GM06990 (cell line): ENCODE data around the gene MEGF6.

Experiments
- DNase-seq: peaks from one replicate; pipeline ENCODE4 v3.0.0-alpha.2; 2011; ENCODE audit not compliant: insufficient read length; ENCODE audit errors: extremely low read depth
- H3K27me3 ChIP-seq: replicated peaks from 2 replicates; pipeline ENCODE4 v1.6.0; 2011; ENCODE audit warnings: low read length; ENCODE audit not compliant: control insufficient read depth, insufficient read depth
- H3K36me3 ChIP-seq: 2 replicates; pipeline ENCODE4 v1.5.1; 2011; ENCODE audit warnings: low read length; ENCODE audit not compliant: control insufficient read depth, insufficient read depth
- H3K4me3 ChIP-seq: replicated peaks from 2 replicates; pipeline ENCODE4 v1.5.1; 2011; ENCODE audit warnings: low read depth, mild to moderate bottlenecking, control low read depth, low read length
- CTCF ChIP-seq: IDR thresholded peaks from 2 replicates; pipeline ENCODE4 v1.5.1; 2011; ENCODE audit warnings: low read length, control low read depth, mild to moderate bottlenecking, inconsistent platforms; ENCODE audit not compliant: insufficient read depth, poor library complexity, severe bottlenecking

Gene MEGF6

DNA sequence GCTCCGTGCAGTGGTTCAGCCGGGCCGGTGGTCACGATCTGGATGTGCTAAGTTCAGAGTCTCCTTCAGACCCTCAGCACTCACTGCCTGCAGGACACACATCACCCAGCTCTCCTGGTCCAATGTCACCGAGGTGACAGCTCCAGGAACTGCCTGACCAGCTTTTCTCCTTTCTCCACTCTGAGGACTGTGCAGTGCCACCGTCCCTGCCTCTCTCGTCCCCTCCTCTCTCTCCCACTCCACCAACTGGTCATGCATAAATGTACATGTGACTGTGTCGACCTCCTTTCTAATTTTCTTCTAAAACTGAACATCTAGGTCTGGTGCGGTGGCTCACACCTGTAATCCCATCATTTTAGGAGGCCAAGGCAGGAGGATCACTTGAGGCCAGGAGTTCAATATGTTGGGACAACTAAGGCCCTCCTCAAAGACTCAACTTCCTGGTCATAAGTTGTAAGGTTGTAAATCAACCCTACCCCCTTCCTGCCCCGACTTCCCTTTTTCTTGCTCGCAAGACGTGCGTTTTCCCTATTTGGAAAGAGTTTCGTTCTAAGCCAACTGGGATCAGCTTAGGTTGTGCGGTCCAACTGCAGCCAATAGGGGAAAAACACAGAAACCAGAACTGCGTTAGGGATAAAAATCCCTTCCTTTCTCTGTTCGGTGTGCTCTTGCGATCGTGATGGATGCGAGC lies 53.1 kb downstream of the MEGF6 start:
- no peak for DNase-seq
- Histone ChIP-seq H3K27me3 (no peaks in the 10 kb centered on the region; the same call in 1 of the 2 replicates), H3K4me3 (no peak overlapping the region), H3K36me3 (no peaks in the 10 kb centered on the region)
- no peak for TF ChIP-seq CTCF

DNA sequence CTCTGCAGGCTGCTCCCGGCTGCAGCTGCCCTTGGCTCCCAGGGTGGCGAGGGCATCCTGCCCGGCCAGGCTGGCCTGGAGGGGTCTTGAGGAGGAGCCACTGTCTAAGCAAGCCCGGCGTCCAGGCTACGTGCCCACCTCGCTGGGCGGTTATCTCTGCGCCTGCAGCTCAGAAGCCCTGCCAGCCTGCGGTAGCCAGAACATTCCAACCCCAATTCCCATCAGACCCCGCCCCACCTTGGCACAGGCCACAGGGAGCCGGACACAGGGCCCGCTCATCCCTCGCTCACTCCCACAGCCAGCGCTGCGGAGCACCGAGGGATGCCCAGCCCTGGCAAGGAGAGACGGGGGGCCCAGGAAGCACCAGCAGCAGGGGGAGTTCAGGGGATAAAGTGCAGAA lies 53.9 kb downstream of the MEGF6 start:
- Histone ChIP-seq H3K36me3 (no peaks in the 10 kb centered on the region), H3K27me3 (no peaks in the 10 kb centered on the region; the same call in 1 of the 2 replicates), H3K4me3 (no peak overlapping the region)
- DNase-seq = no peak
- TF ChIP-seq CTCF = no peak

- DNase-seq = no peak
- Histone ChIP-seq H3K27me3 (no peaks in the 10 kb centered on the region; the same call in 1 of the 2 replicates), H3K4me3 (no peak overlapping the region), H3K36me3 (no peaks in the 10 kb centered on the region)
- TF ChIP-seq CTCF = no peak
Observed at GRCh38 chr1:3556336-3556735, 55.0 kb downstream of the MEGF6 start.

DNA sequence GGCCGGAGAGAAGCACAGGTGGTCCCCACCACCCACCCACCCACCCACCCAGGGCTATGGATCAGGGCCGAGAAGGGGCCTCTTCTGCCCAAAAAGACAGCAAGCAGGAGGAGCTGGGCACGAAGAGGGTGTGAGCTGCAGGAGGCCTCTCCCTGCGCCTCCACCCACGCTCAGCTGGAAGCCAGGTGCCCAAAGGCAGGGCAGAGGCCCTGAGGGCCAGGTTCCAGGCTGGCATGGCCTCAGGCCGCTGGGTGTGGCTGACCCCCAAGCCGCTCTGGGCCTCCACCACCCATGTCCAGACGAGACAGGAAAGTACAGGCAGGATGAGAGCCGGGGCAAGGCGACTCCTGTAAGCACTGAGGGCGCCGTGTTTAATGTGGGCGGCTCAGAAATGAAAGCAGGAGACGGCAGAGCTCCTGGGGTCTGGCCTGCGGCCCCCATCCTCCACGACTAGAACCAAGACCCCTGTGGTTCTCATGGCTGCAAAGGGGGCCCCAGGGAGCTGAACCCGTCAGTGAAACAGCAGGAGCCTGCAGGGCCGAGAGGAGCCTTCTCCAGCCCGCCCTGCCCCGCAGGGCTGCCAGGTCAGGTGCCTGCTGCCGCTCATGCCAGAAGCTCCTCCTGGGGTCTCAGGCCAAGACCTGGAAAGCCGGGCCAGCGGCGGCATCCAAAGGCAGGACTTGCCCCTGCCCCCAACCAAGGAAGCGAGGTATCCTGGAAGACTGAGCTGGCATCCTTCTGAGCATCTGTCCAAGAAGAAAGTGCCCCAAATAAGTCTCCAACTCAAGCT lies 56.0 kb downstream of the MEGF6 start:
- H3K27me3 ChIP-seq = no peaks in the 10 kb centered on the region; the same call in 1 of the 2 replicates

GRCh38 chr1:3553940-3554223 lies 57.4 kb downstream of the MEGF6 start:
- H3K4me3 ChIP-seq = no peak overlapping the region
- DNase-seq = no peak
- H3K27me3 ChIP-seq = no peaks in the 10 kb centered on the region; the same call in 1 of the 2 replicates
- no peak for TF ChIP-seq CTCF
- H3K36me3 ChIP-seq = no peaks in the 10 kb centered on the region

More for the DNA sequence above, 56.0 kb downstream of the MEGF6 start:
- TF ChIP-seq CTCF = no peak
- Histone ChIP-seq H3K36me3 (no peaks in the 10 kb centered on the region), H3K4me3 (no peak overlapping the region)
- DNase-seq = no peak
